Prostate gland (tissue), 2 donors: Measurements from ENCODE around the gene MPIG6B.

Experiments used
- POLR2A ChIP-seq: fragments of 450-650 bp; IDR thresholded peaks from one replicate; pipeline ENCODE4 v1.6.1; 2016; ENCODE audit warnings: antibody characterized with exemption, mild to moderate bottlenecking
- POLR2AphosphoS5 ChIP-seq: sonication (generic); formaldehyde crosslinking; IDR thresholded peaks from one replicate; pipeline ENCODE4 v1.6.1; 2017; ENCODE audit warnings: antibody characterized with exemption
- TF ChIP-seq, protein P1 (sequence below), 4 experiments: fragments of 200-600 bp in 2 of 4; fragments of 450-650 bp in 2 of 4; sonication (generic) in 2 of 4; IDR thresholded peaks; 1 replicate in 3 of 4; 2 replicates in 1 of 4; pipeline ENCODE4 v1.5.1; 2016 to 2019; ENCODE audit warnings: antibody characterized with exemption in 4 of 4, mild to moderate bottlenecking in 2 of 4, moderate library complexity in 2 of 4

DNA sequence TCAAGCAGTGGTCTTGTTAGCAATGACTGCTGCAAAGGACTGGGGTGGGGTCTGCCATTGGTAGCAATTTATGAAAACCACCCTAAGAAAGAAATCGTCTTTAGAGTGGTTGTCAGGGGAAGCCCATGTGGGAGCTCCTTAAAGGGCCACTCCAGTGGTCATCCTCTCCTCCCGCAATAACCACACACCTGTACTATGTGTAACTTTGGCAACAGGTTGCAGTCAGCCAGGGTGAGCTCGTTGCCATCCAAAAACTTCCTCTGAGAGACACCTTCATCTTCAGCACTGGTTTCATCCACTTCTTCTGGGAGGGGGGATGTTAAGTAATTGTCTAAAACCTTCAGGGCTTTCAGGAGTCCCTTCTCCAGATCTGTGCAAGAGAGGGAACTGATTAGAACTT, 8.9 kb downstream of the MPIG6B start:
- TF ChIP-seq, protein P1, sequence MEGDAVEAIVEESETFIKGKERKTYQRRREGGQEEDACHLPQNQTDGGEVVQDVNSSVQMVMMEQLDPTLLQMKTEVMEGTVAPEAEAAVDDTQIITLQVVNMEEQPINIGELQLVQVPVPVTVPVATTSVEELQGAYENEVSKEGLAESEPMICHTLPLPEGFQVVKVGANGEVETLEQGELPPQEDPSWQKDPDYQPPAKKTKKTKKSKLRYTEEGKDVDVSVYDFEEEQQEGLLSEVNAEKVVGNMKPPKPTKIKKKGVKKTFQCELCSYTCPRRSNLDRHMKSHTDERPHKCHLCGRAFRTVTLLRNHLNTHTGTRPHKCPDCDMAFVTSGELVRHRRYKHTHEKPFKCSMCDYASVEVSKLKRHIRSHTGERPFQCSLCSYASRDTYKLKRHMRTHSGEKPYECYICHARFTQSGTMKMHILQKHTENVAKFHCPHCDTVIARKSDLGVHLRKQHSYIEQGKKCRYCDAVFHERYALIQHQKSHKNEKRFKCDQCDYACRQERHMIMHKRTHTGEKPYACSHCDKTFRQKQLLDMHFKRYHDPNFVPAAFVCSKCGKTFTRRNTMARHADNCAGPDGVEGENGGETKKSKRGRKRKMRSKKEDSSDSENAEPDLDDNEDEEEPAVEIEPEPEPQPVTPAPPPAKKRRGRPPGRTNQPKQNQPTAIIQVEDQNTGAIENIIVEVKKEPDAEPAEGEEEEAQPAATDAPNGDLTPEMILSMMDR (IDR thresholded peaks at IDR 0.05): no peak
- TF ChIP-seq POLR2A (no peak), POLR2AphosphoS5 (no peak)
